CD4-positive, alpha-beta T cell treated with Interleukin-2 at 100 ng/mL for 4 hours (primary cell): ENCODE data around the gene DENND5A.

Experiments
- DNase-seq: peaks from one replicate; pipeline ENCODE4 v3.0.0-alpha.2; 2020; ENCODE audit warnings: low spot score

Gene DENND5A

DNA sequence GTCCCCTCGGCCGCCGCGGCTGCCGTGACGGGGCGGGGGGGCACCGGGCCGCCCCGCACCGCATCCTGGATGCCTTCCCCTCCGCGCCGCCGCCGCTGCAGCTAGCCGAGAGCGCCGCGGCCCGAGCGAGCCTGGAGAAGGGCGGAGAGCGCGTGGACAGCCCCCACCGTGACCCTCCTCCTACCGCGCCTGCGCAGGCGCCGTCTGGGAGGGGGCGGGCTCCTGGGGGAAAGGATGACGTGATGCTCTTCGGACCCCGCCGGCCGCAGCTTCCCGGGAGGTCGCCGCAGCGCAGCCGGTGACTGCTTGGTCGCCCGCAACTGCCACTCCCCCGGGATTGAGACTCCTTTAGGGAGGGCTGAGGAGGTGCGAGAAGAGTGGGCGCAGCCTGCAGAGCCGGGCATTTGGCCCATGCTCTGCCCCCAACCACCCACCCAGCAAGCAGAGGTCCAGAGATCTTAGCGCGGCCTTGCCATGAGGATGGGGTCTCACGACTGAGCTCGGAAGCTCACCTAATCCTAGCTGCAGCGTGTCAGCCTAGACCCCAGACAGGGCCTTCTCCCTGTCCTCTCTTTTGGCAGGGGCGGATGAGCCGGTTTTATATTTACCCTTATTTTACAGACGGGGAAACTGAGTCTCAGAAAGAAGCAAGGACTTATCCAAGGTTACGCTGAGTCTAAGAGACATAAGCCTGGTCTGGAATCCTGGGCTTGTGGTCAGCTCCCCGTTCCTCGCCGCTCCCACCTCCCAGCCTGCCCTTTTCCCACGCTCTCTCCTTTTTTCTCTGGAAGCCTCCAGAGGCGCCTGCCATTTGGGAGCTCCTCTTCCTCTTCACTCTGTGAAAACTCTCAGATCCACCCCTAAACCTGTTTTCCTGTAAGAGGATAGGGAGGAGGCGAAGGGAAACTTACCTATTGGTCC lies at the start of gene DENND5A:
Gene DENND5A (minus strand): TSS at position 140 of the 921 bp plus-strand sequence. CDS start 281 bp downstream, outside the sequence.
- peak; percentile 54 for DNase-seq

DNA sequence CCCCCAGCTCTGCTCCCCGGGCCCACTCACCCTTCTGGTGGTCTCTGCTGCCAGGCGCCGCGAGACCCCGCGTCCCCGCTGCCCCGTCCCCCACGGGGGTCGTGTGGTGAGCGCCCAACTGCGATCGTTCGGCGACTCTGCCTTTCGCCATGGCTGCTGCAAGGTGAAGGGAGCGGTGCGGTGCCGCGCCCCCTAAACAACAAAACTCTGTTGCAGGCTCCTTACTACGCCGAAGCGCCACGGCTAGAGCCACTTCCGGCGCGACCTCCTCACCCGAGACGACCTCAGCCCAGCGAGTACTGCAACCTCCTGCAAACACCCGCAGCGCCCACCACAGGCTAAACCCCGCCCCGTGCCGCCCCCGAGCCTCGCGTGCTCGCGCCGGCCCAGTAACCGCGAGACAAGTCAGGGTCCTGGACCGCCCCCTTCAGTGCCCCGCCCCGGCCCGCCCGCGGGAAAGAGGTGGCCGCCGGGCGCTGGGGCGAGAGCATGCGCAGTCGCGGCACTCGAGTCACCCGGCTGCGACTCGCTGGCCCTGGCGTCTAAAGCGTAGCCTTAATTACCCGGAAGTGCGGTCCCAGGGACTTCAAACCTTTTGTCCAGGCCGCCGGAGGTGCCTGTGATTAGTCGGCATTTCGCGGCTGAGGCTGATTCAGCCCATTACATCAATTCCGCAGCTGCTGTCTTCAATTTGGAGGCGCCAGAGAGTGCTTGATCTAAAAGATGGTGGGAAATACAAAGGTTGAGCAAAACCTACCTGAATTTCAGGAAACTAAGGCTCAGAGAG lies 49.3 kb upstream of the DENND5A start, which contains the start of gene TMEM41B:
Gene TMEM41B (minus strand): TSS at position 303 of the 787 bp plus-strand sequence. CDS start 152 bp downstream, at position 151.
- DNase-seq = peak; percentile 98

DNA sequence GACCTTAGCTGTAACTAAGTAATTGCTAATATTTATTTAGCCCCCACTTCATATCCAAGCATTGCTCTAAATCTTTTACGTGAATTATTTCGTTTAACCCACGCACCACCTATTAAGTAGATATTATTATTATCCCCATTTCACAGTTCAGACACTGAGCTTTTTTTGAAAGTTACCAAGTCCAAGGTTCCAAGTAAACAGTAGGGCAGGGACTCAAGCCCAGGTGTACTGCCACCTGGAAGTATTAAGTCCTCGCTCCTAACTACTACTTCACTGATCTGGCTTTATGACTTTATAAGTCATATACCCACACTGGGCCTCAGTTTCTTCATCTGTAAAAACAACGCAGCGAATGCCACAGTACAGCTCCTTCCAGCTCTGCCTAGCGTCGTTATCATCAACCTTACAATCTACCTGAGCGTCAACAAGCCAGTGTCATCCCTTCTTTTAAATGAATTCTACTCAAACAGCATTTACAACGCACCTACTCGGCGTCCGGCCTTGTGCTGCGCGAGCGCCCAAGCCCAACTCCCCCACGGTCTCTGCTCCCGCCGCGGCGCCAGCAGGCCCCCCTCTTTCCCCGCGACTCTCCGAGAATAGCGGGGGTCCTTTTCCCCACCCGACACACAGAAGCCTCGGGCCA lies 48.6 kb upstream of the DENND5A start:
- peak; percentile 5 for DNase-seq

DNA sequence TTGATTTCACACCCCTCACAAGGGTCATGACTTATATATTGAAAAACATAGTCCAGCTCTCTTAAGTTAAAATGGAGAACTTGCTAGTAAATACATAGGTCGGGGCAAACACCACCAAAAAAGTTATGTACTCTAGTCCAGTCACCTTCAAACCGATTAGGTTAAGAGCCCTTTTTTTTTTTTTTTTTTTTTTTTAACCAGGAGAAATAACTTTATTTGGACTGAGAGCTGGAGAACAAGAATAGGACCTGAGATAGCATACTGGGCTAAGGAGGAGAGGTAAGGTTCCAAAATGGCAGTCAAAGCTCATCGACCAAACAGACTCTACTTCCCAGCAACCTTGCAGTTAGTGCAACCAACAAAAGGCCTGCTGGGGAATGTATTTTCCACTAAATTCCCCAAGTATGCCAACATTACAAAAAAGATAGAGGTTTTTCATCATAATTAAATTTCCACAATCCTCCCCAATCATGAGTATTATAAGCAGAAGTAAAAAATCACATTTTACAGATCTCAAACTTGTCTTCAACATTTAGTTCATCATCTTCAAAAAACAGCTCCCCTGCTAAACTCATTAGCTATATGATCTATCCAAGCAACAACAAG lies 45.4 kb upstream of the DENND5A start:
- DNase-seq = no peak

DNA sequence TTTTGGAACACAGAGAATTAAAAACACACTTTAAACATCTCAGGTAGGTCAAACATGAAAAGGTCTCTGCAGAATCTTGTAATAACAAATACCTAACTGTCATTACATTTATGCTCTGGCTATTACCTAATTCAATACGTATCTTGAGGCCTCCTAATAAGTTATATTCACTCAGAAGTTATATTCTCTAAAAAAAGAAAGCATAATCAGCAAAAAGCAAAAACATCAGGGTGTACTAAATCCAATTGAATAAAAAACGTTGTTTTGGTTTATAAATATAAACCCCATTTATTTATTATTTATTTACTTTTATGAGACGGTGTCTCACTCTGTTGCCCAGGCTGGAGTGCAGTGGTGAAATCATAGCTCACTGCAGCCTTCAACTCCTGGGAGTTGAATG lies 39.0 kb upstream of the DENND5A start:
- no peak for DNase-seq

DNA sequence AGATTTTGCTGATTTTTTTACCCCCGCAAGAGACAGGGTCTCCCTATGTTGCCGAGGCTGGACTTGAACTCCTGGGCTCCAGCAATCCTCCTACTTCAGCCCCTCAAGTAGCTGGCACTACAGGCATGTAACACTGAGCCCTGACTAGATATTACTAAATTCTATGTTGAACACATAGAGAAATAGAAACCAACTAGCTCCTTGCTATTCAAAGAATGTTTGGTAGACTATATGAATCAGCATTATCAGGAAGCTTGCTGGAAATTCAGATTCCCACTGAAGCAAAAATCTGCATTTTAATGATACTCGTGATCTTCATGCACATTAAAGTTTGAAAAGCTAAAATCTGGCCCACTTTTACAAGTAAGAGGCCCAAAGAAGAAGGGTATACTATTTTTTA lies 37.3 kb upstream of the DENND5A start:
- DNase-seq = no peak

DNA sequence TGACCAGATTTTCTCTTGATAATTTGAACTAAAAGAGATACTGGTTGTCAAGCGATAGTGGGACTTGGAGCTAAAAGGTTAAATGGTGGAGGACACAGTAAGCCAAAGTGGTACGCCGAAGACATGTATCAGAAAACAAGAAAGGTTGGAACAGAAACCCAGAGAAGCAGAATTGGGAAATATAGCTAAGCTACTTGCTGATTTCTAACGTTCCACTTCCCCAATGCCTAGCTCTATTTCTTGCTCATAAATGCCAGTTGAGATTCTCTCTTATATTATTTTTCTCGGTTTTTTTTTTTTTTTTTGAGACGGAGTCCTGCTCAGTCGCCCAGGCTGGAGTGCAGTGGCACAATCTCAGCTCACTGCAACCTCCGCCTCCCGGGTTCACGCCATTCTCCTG lies 36.6 kb upstream of the DENND5A start:
- no peak for DNase-seq

DNA sequence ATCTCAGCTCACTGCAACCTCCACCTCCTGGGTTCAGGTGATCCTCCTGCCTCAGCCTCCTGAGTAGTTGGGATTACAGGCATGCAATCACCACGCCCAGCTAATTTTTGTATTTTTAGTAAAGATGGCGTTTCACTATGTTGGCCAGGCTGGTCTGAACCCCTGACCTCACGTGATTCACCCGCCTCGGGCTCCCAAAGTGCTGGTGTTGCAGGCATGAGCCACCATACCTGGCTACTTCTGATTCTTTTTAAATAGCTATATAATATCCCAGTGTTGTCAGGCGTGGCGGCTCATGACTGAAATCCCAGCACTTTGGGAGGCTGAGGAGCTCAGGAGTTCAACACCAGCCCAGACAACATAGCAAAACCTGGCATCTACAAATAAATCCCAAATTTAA lies 28.5 kb upstream of the DENND5A start:
- no peak for DNase-seq

DNA sequence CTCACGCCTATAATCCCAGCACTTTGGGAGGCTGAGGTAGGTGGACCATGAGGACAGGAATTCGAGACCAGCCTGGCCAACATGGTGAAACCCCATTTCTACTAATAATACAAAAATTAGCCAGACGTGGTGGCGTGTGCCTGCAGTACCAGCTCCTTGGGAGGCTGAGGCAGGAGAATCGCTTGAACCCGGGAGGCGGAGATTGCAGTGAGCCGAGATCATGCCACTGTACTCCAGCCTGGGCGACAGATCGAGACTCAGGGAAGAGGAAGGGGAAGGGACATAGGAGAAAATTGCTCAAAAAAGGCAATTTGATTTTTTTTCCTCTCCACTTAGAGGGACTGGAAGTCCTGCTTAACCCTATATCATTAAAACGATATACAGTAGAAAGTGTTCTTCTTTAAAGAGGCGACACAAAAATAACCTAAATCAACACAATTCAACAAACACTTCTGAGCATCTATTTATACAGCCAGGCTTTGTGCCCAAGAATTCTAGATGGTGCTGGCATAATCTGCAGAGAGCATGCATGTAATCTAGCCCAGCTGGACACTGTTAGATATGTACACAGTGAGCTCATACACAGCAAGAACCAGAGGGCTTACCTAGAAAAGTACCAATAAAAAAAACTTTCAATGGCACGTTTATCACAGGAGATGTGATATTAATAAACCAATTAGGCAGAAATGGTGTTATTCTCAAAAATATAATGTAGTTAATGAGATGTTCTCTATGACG lies 20.9 kb upstream of the DENND5A start:
- DNase-seq = no peak

DNA sequence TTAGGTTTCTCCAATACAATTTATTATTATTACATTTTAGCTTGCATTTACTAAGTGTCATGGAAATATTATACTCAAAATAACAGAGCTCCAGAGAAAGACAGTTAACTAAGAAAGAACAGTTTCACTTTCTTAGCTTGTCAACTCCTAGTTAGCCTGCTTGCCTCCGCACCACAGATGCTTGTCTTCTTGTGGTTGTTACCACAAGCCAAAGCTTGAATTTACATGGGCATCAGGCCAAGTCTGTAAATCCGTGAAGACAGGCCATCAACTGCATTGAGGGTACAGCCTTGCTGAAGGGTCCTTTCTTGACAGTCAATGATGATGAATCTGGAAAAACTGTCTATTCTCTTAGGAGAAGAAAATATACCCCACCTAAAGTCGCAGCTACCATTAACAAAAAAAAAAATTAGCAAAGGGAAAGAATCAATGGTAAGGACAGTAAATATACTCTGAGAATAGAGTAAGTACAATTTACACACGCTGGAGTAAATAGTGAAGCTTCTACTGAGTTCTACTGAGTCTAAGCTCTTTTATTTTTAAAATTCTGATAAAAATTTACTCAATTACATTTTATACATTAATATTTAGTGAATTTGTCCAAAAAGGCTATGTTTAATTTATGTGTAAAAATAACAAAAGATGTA lies 15.6 kb upstream of the DENND5A start:
- peak; percentile 59 for DNase-seq

DNA sequence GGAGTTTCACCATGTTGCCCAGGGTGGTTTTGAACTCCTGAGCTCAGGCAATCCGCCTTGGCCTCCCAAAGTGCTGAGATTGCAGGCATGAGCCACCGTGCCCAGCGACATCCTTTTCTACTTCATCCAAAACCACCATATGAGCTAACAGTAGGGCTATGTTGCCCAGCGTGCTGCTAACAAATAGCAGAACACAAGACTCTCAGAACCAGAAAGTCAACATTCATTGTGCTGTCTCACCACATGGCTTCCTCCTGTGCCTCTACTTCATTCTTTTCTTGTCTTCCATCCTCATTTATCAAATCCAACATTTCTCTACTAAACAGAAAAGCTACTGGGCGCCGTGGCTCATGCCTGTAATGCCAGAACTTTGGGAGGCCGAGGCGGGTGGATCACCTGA lies 12.0 kb upstream of the DENND5A start:
- DNase-seq = no peak

DNA sequence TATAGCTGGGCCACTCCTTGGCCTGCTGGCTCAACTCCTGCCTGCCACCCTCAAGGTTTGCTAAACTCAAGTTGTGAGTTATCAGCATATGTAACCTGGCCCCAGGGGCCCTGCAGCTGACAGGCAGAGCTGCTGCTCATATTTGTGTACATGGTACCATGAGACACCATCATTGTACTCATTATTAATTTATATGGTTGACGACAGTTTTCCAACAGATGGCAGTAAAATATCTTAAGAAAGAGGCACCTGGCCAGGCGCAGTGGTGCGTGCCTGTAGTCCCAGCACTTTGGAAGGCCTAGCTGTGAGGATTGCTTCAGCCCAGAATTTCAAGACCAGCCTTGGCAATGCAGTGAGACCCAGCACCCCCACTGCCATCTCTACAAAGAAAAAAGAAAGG lies 11.4 kb upstream of the DENND5A start:
- DNase-seq = no peak

DNA sequence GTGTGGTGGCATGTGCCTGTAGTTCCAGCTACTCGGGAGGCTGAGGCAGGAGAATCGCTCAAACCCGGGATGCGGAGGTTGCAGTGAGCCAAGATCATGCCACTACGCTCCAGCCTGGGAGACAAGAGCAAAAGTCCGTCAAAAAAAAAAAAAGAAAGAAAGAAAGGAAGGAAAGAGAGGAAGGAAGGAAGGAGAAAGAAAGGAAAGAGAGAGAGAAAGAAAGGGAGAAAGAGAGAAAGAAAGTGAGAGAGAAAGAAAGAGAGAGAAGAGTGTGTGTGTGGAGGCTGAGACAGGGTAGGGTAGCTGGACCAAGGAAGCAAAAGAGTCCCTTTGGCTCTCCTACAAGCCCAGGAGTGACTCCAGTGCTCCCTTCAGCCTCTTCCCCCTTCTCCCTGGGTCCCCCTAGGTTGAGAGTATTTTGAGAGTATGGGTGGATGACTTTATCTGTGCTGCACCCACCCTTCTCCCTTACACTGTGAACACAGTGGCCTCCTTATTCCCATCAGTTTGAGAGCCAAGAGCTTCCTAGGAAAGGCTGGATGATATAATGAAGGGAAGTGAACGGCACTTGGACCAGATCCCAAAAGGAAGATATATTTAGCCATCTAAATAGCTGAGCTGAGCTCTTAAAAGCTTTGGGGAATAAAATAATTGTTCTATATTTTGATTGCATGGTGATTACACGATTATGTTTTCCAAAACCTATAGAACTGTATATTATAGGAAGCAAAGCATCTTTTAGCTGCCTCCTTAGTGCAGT lies 9.5 kb upstream of the DENND5A start:
- DNase-seq = no peak

DNA sequence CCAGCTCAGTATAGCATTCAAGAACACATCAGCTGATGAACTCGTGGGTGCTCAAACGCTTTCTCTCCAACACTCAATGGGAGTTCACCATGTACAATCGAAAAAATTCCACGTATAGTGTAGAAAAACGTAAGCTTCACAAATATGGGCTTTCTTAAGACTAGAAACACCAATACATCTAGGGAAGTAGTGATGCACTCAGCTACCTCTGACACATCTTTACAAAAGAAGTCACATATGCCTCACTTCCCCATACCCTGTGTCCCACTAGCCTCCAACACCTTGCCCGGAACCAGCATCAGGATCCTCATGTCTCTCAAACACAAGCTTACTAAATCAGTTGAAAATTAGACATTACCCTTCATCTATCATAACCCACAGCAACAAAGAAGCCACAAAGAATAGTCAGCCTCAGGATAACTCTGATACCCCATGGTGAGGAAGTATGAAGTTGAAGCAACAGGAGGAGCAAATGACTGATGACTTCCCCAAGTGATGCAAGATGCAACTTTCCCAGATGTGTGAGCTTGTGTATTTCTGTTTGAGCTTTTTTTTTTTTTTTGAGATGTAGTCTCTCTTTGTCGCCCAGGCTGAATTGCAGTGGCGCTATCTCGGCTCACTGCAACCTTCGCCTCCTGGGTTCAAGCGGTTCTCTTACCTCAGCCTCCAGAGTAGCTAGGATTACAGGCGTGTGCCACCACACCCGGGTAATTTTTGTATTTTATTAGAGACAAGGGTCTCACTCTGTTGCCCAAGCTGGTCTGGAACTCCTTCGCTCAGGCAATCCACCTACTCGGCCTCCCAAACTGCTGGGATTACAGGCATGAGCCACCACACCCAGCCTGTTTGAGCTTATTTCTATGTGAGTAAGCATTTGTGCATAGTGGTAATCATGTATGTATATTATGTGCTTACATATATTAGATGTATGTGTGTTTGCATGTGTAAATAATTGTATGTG lies 8.5 kb upstream of the DENND5A start:
- DNase-seq = no peak

DNA sequence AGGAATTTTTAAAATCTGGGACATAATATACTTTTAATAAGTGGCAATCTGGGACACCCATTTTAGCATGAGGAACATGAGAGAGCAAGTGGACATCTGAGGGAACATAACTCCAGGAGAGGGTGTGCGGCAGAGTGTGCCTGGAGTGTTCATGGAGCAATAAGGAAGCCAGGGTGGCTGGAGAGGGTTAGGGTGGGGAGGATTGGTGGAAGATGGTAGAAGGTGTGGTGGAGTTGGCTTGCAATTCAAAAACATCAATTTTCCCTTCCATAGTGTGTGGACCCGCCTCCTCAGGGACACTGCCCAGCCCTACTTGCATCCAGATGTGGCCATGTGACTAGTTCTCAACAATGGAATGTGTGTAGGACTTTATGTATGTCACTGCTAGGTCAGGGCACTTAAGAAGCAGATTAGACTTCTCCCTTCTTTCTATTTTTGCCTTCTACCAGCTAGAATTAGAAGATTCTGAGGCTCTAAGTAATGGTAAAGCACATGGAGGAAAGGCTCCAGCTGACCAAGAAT lies 4.4 kb upstream of the DENND5A start:
- no peak for DNase-seq

DNA sequence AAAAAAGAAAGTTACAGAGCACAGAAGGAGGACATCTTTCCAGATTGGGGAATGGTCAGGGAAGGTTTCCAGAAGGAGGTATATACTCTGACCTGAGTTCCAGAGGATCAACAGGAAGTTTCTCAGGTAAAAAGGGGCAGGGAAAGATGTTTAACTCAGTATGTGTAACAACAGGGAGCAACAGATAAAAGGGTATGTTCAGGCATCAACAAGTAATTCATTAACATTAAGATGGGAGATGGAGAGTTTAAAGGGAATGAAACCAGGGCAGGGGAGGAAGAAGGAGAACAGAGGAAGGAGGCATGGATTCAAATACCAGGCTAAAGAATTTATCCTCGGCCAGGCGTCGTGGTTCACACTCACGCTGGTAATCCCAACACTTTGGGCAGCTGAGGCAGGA lies 2.5 kb upstream of the DENND5A start:
- no peak for DNase-seq

DNA sequence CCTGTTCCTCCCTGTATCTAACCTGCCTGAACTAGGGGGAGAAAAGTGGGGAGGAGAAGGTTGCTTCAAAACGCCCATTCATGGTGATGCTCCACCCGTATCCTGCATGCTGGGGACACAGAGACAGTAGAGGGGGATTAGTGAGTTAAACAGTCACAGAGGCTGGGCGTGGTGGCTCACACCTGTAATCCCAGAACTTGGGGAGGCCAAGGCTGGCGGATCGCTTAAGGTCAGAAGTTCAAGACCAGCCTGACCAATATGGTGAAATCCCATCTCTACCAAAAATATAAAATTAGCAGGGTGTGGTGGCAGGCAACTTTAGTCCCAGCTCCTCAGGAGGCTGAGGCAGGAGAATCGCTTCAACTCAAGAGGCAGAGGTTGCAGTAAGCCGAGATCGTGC lies 1.8 kb upstream of the DENND5A start:
- no peak for DNase-seq

DNA sequence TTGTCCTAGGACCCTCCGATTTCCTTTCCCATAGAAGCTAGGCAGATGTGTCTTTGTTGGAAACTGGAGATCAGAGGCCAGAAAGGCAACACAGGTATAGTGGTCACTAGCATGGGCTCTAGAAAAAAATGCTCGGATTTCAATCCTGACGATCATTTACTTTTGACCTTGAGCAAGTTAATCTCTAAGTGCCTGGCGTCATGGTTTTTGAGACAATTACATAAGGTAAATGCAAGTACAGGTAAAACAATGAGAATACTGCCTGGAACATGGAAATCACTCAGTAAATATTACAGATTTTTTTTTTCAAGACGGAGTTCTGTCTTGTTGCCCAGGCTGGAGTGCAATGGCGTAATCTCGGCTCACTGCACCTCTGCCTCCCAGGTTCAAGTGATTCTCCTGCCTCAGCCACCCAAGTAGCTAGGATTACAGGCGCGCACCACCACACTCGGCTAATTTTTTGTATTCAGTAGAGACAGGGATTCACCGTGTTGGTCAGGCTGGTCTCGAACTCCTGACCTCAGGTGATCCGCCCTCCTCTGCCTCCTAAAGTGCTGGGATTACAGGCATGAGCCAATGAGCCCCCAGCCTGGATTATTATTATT lies 1.1 kb upstream of the DENND5A start:
- DNase-seq = no peak
